Erythroblast (primary cell): ENCODE measurements around the gene OR51T1.
"Not testable (repeated sequence)": the region's sequence is repeated elsewhere in the genome, so short reads cannot be mapped to it uniquely, and the experiment has no call there.

Source experiments
- DNase-seq, 2 experiments: peaks; one replicate each; lab custom pipeline; 2025; lab: John Stamatoyannopoulos, UW
- GATA1 ChIP-seq: IDR thresholded peaks from 2 replicates; pipeline ENCODE4 v1.6.1; 2011; ENCODE audit warnings: low read depth, mild to moderate bottlenecking, control low read depth, low read length, moderate library complexity
- POLR2A ChIP-seq: IDR thresholded peaks from 2 replicates; pipeline ENCODE4 v1.6.1; 2011; ENCODE audit warnings: mild to moderate bottlenecking, low read length

OR51T1 gene

GRCh38 chr11:4881860-4882500 is at the start of gene OR51T1:
TSS of gene OR51T1 (plus strand) at chr11:4881900. CDS start at chr11:4881900, 0 bp downstream.
- DNase-seq = no peak
- TF ChIP-seq POLR2A (no peak), GATA1 (no peak)

- no peak for DNase-seq
- TF ChIP-seq POLR2A = no peak
- no peak for TF ChIP-seq GATA1
Observed at GRCh38 chr11:4839851-4840549, 41.7 kb upstream of the OR51T1 start.

- no peak for DNase-seq
- TF ChIP-seq POLR2A (no peak), GATA1 (no peak)
Observed at GRCh38 chr11:4848908-4849532, 32.7 kb upstream of the OR51T1 start, which contains the start of gene OR51S1. TSS of gene OR51S1 (minus strand) at chr11:4849208. CDS start at chr11:4849208, 0 bp downstream.

- no peak for TF ChIP-seq POLR2A
- no peak for TF ChIP-seq GATA1
- no peak for DNase-seq
Observed at GRCh38 chr11:4851033-4851432, 30.7 kb upstream of the OR51T1 start.

- DNase-seq = not testable (repeated sequence)
Observed at GRCh38 chr11:4854286-4854685, 27.4 kb upstream of the OR51T1 start.

- no peak for TF ChIP-seq GATA1
- TF ChIP-seq POLR2A = no peak
- no peak for DNase-seq
Observed at GRCh38 chr11:4862447-4863236, 19.1 kb upstream of the OR51T1 start.

GRCh38 chr11:4863876-4864275 is 17.8 kb upstream of the OR51T1 start:
- no peak for TF ChIP-seq GATA1
- no peak for TF ChIP-seq POLR2A
- DNase-seq = no peak

- no peak for TF ChIP-seq POLR2A
- DNase-seq = no peak
Observed at GRCh38 chr11:4865855-4866254, 15.8 kb upstream of the OR51T1 start.

GRCh38 chr11:4881188-4881587 is 512 bp upstream of the OR51T1 start:
- TF ChIP-seq POLR2A (no peak), GATA1 (no peak)
- DNase-seq = no peak

GRCh38 chr11:4882543-4882942 is 843 bp downstream of the OR51T1 start:
- TF ChIP-seq POLR2A (no peak), GATA1 (no peak)

GRCh38 chr11:4884361-4884760 is 2.7 kb downstream of the OR51T1 start:
- no peak for DNase-seq
- TF ChIP-seq POLR2A (no peak), GATA1 (no peak)

More at GRCh38 chr11:4882543-4882942, 843 bp downstream of the OR51T1 start:
- no peak for DNase-seq

GRCh38 chr11:4886186-4886585 is 4.5 kb downstream of the OR51T1 start:
- DNase-seq = no peak
- no peak for TF ChIP-seq GATA1
- TF ChIP-seq POLR2A = no peak

- DNase-seq = no peak
- TF ChIP-seq POLR2A (no peak), GATA1 (no peak)
Observed at GRCh38 chr11:4887591-4887990, 5.9 kb downstream of the OR51T1 start.

GRCh38 chr11:4890279-4890678 is 8.6 kb downstream of the OR51T1 start:
- TF ChIP-seq POLR2A (no peak), GATA1 (no peak)
- no peak for DNase-seq
